HG02852 (cell line): Measurements from ENCODE around the gene NUTM2G.
"Not testable (repeated sequence)": the region's sequence is repeated elsewhere in the genome, so short reads cannot be mapped to it uniquely, and the experiment has no call there.

Experiments
- ATAC-seq: cut with Tn5 transposase; IDR thresholded peaks from one replicate; pipeline ENCODE4 v1.9.1; 2021; ENCODE audit warnings: mild to moderate bottlenecking, moderate library complexity; ENCODE audit not compliant: unreplicated experiment

NUTM2G gene, protein sequence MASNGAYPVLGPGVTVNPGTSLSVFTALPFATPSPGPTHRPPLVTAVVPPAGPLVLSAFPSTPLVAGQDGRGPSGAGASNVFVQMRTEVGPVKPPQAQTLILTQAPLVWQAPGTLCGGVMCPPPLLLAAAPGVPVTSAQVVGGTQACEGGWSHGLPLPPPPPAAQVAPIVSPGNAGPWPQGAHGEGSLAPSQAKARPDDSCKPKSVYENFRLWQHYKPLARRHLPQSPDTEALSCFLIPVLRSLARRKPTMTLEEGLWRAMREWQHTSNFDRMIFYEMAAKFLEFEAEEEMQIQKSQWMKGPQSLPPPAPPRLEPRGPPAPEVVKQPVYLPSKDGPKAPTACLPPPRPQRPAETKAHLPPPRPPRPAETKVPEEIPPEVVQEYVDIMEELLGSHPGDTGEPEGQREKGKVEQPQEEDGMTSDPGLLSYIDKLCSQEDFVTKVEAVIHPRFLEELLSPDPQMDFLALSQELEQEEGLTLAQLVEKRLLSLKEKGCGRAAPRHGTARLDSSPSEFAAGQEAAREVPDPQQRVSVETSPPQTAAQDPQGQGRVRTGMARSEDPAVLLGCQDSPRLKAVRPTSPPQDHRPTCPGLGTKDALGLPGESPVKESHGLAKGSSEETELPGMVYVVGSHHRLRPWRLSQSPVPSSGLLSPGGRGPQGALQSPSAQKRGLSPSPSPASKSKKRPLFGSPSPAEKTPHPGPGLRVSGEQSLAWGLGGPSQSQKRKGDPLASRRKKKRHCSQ

DNA sequence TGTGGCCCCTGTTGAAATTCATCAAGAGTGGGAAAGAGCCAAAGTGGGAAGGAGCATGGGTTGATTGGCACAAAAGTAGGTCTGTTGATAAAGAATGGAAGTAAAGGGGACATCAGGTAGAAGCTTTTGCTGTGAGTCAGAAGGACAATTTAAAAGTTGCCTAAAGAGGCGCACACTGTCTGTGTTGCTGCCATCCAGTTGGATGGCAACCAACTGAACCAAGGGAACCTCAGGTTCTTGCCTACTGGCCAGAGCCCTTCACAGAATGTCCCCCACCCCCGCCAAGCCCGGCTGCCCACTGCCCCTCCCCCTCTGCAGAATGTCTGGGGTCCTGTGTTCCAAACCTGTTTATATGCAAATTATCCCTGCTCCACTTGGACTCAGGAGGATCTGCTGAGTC, at the start of gene NUTM2G:
NUTM2G (plus strand) TSS at position 301 of the 400 bp plus-strand sequence. CDS start 182 bp downstream, outside the sequence.
- ATAC-seq = not testable (repeated sequence)

DNA sequence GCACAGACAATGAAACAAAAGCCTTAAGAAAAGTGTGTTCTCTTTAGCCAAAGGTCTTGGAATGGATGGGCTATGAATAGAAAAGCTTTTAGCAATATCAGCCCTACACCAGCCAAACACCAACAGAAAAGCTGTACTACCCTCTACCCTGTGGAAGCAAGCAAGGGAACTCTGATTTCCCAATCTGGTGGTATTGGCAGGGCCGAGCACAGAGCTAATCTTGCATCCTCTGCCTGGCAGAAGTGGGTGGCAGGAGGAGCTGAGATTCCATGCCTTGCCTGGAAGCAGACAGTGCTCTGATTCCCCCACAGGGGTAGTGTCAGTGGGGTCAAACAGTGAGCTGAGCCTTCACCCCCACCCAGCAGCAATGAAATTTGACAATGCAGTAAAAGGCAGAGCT, 44.7 kb upstream of the NUTM2G start:
- ATAC-seq = no peak

DNA sequence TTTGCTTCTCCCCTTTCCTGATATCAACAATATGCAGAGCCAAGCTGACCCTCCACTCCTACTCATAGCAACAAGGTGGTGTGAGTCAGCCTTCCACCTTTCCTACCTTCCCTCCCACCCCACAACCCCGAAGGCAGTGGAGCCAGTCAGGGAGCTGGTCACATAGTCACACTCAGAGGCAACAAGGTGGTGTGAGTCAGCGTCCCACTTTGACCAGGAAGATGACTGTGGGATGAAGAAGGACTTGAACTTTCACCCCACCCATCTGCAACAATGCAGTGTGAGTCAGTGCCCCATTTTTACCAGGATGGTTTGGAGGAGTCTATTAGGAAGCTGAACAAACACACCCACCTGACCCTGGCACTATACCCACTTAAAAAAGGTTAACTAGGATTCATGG, 44.2 kb upstream of the NUTM2G start:
- ATAC-seq = no peak

DNA sequence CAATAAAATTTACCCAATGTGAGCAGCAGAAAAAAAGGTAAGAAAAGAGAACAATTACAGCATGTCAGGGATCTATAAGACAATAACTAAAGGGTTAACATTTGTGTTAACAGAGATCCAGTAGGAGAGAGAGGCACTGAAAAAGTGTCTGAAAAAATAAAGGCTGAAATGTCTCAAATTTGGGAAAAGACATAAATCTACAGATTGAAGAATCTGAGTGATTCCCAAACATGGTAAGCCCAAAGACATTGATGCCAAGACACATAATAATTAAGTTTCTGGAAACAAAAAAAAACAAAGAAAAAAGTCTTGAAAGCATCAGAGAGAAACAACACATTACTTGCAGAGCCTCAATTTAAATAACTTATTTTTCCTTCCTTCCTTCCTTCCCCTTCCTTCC, 43.2 kb upstream of the NUTM2G start:
- ATAC-seq = no peak

DNA sequence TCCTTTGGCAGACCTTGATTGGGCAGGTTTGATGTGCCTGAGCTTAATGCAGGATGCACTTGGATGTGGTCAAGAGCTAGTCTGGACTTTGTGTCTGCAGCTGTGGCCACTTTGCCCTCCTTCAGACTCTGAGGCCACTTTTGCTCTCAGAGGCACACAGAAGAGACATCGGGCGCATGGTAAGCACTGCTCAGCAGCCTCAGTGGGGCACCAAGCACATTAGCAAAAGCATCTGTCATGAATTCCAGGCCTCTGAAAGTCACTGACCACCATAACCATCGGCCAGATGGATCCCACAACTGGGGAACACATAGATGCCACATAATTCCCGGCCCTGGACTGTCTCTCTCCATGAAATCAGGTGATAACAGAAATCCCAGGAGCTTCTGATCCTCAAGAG, 40.1 kb upstream of the NUTM2G start:
- ATAC-seq = no peak

DNA sequence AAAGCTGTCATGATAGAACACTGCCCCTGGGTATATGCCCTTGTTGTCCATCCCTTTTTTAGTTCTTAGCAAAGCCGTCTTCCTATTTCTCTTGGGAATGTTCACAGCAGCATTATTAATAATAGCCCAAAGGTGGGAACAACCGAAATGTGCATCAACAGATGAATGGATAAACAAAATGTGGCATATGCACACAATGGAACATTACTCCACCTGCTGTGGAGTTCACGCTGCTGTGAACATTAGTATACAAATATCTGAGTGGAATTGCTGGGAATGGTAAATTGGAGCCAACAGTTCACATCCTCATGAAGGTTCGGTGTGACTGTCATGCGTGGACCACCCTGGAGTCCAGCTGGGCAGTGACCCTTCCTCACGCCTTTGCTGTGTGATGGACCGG, 36.5 kb upstream of the NUTM2G start:
- ATAC-seq = no peak

DNA sequence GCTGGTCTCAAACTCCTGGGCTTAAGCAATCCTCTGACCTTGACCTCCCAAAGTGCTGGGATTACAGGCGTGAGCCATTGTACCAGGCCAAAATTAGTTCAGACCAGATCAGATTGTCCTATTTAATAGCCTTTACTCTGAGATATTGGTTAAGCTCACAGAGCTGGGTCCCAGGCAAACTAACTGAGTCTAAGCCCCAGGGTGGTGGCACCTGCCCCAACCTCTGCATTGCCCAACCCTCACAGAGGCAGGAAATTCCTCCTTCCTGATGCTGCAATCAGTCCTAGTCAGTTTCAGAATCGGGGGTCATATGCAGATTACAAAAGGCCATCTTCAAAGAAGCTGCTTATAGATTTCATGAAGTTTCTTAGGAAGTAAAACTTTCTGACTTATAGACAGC, 28.6 kb upstream of the NUTM2G start:
- ATAC-seq = not testable (repeated sequence)

DNA sequence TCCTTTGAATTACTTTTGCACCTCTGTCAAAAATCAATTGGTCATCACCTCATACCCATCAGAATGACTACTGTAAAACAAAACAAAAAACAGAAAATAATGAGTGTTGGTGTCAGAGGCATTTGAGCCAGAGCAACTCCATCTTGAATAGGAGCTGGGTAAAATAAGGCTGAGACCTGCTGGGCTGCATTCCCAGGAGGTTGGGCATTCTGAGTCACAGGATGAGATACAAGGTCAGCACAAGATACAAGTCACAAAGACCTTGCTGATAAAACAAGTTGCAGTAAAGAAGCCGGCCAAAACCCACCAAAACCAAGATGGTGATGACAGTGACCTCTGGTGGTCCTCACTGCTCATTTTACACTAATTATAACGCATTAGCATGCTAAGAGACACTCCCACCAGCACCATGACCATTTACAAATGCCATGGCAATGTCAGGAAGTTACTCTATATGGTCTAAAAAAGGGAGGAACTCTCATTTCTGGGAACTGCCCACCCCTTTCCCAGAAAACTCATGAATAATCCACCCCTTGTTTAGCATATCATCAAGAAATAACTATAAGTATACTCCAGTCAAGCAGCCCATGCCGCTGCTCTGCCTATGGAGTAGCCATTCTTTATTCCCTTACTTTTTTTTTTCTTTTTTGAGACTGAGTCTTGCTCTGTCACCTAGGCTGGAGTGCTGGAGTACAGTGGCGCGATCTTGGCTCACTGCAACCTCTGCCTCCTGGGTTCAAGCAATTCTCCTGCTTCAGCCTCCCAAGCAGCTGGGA, 23.5 kb upstream of the NUTM2G start:
- ATAC-seq = not testable (repeated sequence)

DNA sequence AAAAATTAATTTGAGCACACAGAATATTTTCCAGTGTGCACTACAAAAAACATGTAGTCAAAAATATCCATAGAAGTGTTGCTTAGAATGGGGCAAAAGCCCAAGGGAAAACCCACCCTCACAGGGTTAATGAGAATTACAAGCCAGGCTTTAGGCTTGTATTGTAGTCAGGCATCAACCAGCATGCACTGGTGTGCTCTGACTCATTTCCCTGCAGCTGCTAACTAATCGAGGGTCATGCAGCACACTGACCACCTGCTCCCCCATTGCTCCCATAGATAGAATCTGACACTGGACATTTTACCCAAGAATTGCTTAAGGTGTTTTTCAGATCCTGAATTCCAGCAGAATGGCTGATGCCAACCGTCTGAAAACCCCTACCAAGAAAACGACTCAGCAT, 20.2 kb upstream of the NUTM2G start:
- ATAC-seq = not testable (repeated sequence)

DNA sequence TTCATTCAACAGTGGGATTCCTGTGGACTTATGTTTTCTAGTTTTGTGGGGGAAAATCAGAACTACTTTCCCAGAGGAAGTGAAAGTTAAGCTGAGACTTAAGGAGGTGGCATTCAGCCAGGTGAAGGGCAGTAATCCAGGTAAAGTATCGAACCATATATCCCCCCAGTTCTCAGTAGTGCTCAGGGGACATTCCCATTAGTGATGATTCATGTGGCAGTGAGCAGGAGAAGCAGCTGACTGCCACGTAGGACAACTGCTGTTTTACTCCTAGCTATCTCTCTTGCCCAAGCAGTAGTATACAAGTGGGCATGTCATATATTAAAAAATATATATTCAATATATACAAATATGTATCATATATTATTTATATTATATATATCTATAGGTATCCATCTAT, 13.1 kb upstream of the NUTM2G start:
- not testable (repeated sequence) for ATAC-seq

DNA sequence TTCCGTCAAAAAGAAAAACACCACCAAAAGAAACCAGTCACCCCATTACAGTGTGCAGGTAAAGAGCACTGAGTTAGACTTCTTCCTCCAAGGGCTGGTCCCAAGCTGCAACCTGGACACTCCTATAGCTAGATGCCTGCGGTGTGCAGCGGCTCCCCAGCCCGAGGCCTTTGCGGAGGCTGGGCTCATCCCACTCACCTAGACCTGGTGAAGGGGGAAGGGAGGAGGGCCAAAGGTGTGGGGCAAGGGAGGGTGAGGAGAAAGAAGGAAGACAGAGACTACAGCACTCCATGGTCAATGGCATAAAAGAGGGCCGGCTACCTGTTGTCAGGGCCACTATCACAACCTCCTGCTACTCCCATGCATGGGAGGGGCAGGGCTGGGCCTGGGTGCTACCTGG, 12.1 kb upstream of the NUTM2G start:
- not testable (repeated sequence) for ATAC-seq

DNA sequence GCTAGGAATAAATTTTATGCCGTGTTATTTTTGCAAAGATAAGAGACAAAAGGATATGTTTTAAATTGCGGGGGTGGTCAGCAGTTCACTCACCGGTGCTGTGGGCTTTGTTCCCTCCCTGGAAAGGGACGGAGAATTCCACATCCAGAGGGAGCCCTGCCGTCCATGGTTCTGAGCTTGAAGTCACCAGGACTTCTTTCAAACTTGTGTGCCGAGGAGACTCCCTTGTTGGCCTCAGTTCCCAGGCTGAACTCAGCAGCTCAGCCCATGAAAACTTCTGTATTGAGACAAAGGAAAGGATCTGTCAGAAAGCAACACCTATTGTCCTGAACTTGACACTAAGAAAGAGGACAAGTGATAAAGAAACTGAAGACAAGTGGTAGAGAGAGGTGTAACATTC, 10.1 kb upstream of the NUTM2G start:
- not testable (repeated sequence) for ATAC-seq

DNA sequence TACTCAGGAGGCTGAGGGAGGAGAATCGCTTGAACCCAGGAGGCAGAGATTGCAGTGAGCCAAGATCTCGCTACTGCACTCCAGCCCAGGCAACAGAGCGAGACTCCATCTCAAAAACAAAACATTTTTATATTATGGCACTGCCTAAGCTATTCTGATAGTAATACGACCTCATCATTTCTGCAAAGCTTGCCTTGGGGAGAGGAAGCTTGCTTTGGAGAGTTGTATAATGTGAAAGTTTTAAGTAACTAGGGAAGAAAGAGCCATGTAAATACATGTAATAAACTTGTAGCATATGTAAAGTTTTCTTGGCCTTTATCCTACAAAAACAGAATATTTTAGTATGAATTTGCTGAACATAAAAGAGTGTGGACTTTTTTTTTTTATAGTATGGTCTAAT, 7.8 kb upstream of the NUTM2G start:
- not testable (repeated sequence) for ATAC-seq

DNA sequence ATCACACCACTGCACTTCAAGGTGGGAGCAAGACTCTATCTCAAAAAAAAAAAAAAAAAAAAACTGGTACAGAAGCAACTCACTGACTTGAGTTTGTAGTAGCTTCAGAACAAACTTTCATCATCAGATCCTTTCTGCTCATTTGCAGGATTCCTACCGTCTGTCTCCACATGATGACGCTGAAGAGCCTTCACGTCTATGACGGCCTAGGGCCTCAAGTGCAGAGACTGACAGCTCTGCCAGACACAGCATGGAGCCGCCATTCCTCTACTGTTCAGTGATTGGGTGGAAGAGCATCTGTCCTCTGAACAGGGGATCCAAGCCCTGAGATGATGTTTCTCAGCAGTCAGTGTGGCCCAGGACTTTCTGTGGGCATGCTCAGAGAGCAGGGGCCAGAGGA, 3.1 kb upstream of the NUTM2G start:
- ATAC-seq = not testable (repeated sequence)

DNA sequence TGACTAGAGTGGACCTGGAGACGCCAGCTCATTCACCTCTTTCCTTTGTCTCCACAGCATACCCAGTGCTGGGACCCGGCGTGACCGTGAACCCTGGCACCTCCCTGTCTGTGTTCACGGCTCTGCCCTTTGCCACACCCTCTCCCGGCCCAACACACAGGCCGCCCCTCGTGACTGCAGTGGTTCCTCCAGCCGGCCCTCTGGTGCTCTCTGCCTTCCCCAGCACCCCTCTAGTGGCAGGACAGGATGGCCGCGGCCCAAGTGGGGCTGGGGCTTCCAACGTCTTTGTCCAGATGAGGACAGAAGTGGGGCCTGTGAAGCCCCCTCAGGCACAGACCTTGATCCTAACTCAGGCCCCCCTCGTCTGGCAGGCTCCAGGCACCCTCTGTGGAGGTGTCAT, 3.0 kb downstream of the NUTM2G start:
- ATAC-seq = not testable (repeated sequence)

DNA sequence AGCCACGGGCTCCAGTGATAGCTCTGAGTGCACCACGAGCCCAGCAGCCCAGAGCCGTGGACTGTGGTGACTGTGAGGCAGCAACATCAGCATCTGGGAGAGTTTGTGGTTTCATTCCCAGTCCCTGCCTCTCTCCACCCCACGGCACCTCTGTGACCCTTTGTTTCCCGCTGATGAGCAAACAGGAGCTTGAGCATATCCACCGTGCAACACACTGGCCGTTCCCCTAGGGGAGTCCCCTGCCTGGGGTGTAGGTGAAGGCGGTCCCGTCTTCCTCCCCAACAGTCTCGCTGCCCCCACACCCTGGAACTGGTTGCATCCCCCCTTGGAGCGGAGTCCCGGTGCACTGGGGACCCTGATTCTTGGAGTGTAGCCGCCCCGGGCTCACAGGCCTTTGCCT, 5.5 kb downstream of the NUTM2G start:
- ATAC-seq = not testable (repeated sequence)

DNA sequence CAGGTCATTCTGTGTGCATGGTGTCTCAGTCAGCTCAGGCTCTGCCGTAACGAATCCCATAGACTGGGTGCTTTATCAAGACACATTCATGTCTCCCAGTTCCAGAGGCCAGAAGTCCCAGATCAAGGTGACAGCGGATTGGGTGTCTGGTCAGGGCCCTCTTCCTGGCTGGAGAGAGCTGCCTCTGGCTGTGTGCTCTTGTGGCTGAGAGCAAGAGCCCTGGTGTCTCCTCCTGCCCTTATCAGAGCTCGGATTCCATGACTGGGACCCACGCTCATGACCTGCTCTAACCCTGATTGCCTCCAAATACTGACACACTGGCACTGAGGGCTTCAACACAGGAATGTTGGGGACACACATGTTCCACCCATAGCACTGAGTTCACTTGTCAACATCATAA, 6.1 kb downstream of the NUTM2G start:
- ATAC-seq = not testable (repeated sequence)

DNA sequence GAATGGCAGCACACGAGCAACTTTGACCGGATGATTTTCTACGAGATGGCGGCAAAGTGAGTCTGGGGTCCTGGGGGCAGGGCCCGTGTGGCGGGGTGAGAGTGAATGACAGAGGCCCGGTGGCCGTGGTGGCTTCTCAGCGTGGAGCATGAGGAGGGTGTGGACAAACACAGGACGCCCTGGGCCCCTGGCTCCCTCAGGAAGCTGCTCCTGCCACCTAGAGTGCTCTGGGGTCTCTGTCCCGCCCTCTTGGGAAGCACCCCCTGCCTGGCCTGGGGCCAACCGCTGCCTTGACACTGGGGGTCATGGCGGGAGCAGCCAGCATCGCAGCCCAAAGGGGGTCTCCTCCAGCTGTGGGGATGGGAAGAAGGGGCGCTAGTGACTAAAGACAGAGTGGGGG, 6.8 kb downstream of the NUTM2G start:
- ATAC-seq = not testable (repeated sequence)

DNA sequence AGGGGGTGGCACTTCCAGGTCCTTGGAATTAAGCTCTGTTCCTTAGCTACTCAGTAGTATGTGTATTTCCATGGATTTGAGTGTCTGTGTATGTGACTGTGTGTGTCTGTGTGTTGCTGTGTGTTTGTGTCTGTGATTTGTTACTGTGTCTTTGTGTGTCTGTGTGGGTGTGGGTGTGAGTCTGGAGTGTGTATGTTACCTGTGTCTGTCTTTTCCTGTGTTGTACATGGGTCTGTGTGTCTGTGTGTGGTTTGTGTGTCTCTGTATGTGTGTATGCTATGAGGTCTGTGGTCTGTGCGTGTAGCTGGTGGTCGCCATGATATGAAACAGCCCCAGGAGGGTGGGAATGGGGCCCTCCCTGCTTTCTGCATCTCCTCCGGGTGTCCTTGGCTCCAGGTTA, 8.8 kb downstream of the NUTM2G start:
- not testable (repeated sequence) for ATAC-seq

DNA sequence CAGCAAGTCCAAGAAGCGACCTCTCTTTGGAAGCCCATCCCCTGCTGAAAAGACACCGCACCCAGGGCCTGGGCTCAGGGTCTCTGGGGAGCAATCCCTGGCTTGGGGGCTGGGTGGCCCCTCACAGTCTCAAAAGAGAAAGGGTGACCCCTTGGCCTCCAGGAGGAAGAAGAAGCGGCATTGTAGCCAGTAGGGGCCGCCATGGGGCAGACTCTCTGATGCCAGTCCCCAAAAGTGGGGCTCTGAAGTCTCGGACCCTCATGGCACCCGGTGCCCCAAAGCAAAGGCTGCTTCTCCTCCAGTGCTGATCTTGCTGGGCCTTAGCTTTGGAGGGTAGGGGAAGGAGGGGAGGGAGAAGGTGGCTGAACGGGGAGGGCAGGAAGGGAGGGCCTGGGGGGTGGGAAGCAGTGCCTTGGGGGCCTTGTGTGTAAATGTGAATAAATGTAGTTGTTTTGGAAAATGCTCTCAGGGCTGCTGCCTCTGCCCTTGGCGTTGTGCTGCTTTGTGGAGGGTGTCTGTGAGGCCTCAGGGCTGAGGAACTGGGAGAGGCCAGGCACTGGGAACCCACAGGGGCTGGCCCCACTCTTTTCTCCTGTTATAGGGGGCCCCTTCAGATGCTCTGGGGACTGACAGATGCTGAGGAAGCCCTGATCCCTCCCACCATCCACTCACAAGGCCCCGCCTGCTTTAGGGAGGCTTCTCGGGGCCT, 10.5 kb downstream of the NUTM2G start:
- not testable (repeated sequence) for ATAC-seq

DNA sequence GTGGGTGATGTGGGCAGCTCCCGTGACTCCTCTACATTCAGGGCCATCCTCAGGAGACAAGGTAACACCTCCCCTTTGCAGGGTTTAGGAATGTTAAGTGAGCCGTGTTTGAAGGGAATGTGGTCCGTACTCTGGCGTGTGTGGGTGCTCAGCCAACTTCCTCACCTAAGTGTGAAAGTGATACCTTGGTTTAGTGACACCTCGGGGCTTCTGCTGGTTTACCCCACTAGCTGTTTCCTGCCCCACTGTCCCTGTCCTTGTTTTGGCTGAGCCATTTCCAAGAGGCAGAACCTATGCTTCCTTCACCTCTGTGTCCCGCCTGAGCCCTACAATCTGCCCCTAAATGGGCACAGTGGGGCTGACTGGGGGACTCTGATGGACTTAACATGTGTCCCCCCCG, 12.3 kb downstream of the NUTM2G start:
- ATAC-seq = not testable (repeated sequence)
